ENCODE results near the gene COL9A3.

The COL9A3 gene

GRCh38 chr20:62782149-62782892, 34.5 kb upstream of the COL9A3 start:
- no peaks in the 10 kb centered on the region for H3K9me3 Mint-ChIP-seq
- no peaks in the 10 kb centered on the region for H3K36me3 Mint-ChIP-seq (ENCODE audit: low read depth)
- no peak overlapping the region for H3K4me3 Mint-ChIP-seq
- TF ChIP-seq, protein P1, sequence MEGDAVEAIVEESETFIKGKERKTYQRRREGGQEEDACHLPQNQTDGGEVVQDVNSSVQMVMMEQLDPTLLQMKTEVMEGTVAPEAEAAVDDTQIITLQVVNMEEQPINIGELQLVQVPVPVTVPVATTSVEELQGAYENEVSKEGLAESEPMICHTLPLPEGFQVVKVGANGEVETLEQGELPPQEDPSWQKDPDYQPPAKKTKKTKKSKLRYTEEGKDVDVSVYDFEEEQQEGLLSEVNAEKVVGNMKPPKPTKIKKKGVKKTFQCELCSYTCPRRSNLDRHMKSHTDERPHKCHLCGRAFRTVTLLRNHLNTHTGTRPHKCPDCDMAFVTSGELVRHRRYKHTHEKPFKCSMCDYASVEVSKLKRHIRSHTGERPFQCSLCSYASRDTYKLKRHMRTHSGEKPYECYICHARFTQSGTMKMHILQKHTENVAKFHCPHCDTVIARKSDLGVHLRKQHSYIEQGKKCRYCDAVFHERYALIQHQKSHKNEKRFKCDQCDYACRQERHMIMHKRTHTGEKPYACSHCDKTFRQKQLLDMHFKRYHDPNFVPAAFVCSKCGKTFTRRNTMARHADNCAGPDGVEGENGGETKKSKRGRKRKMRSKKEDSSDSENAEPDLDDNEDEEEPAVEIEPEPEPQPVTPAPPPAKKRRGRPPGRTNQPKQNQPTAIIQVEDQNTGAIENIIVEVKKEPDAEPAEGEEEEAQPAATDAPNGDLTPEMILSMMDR (IDR thresholded peaks at IDR 0.05; ENCODE audit: unreplicated experiment in 3 of 3), result no peak
- H3K4me1 Mint-ChIP-seq, result peaks cover 32% of the 10 kb centered on the region
- H3K27me3 Mint-ChIP-seq (ENCODE audit: low read depth), result peaks cover 13% of the 10 kb centered on the region
- peak overlapping the region in 2 of 3 experiments; percentile 27 to 54 for H3K27ac Mint-ChIP-seq

DNA sequence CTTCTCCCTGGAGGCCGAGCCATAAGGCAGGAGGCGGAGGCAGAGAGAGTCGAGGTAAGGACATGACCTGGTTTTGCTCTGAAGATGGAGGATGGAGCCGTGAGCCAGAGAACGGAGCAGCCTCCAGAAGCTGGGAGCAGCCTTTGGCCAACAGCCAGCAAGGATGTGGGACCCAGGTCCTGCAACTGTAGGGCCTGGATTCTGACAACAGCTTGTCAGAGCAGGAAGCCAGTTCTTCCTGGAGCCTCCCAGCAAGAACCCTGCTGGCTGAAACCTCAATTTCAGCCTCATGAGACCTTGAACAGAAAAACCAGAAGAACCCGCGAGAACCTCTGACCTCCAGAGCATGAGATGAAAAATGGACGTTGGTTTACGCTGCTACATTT, 34.0 kb upstream of the COL9A3 start:
- no peaks in the 10 kb centered on the region for H3K9me3 Mint-ChIP-seq
- H3K27ac Mint-ChIP-seq, result peak overlapping the region in 2 of 3 experiments; percentile 40 to 67
- no peaks in the 10 kb centered on the region for H3K36me3 Mint-ChIP-seq (ENCODE audit: low read depth)
- peaks cover 37% of the 10 kb centered on the region for H3K4me1 Mint-ChIP-seq
- H3K27me3 Mint-ChIP-seq (ENCODE audit: low read depth), result peaks cover 14% of the 10 kb centered on the region
- TF ChIP-seq, protein P1 (IDR thresholded peaks at IDR 0.05; ENCODE audit: unreplicated experiment in 3 of 3), result no peak
- no peak overlapping the region for H3K4me3 Mint-ChIP-seq

DNA sequence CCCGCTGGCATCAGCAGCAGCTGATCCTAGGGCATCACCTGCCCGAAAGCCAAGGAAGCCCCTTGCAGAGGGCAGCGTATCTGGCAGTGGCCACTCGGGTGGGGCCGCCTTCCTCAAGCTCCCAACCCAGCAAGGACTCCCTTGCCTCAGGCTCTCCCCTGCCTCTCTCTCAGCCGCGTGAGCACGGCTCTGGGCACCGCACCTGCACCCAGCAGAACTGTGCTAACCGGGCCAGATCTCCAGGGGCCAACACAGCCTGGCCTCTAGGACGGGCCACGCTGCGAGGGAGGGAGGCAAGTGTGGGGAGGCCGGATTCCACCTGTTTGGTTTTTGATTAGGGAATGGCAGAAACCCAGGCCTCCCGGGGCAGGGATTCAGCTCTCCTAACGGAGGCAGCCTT, 32.4 kb upstream of the COL9A3 start:
- TF ChIP-seq, protein P1 (IDR thresholded peaks at IDR 0.05; ENCODE audit: unreplicated experiment in 3 of 3), result no peak
- Mint-ChIP-seq H3K36me3 (ENCODE audit: low read depth) (no peaks in the 10 kb centered on the region), H3K9me3 (no peaks in the 10 kb centered on the region), H3K4me3 (no peak overlapping the region), H3K4me1 (peaks cover 38% of the 10 kb centered on the region), H3K27ac (no peak overlapping the region), H3K27me3 (ENCODE audit: low read depth) (peaks cover 21% of the 10 kb centered on the region)

GRCh38 chr20:62785393-62785792, 31.5 kb upstream of the COL9A3 start:
- TF ChIP-seq, protein P1 (IDR thresholded peaks at IDR 0.05; ENCODE audit: unreplicated experiment in 3 of 3), result no peak
- no peaks in the 10 kb centered on the region for H3K36me3 Mint-ChIP-seq (ENCODE audit: low read depth)
- no peaks in the 10 kb centered on the region for H3K9me3 Mint-ChIP-seq
- no peak overlapping the region for H3K27ac Mint-ChIP-seq
- peaks cover 23% of the 10 kb centered on the region for H3K27me3 Mint-ChIP-seq (ENCODE audit: low read depth)
- peaks cover 38% of the 10 kb centered on the region for H3K4me1 Mint-ChIP-seq
- H3K4me3 Mint-ChIP-seq, result no peak overlapping the region

DNA sequence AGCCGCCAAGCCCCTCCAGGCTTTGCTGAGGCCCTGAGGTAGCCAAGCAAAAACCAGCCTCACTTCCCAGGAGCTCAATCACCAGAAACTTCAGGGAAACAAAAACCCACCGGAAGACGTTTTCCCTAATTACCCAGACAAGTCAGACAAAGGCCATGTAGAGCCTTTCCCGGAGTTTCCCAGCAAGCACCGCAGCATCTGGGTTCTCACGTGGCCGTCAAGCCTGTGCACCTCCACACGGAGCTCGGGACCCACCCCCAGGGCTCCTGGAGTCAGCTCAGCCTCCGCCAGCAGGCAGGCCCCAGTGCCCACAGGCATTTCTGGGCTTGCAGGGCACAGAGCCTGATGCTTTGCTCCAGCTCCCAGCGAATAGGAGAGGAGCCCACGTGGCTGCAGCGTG, 30.7 kb upstream of the COL9A3 start:
- TF ChIP-seq, protein P1 (IDR thresholded peaks at IDR 0.05; ENCODE audit: unreplicated experiment in 3 of 3), result no peak
- Mint-ChIP-seq H3K4me3 (no peak overlapping the region), H3K36me3 (ENCODE audit: low read depth) (no peaks in the 10 kb centered on the region), H3K27me3 (ENCODE audit: low read depth) (peaks cover 28% of the 10 kb centered on the region), H3K9me3 (no peaks in the 10 kb centered on the region), H3K27ac (peak overlapping the region in 2 of 3 experiments; percentile 60 to 73), H3K4me1 (peaks cover 39% of the 10 kb centered on the region)

DNA sequence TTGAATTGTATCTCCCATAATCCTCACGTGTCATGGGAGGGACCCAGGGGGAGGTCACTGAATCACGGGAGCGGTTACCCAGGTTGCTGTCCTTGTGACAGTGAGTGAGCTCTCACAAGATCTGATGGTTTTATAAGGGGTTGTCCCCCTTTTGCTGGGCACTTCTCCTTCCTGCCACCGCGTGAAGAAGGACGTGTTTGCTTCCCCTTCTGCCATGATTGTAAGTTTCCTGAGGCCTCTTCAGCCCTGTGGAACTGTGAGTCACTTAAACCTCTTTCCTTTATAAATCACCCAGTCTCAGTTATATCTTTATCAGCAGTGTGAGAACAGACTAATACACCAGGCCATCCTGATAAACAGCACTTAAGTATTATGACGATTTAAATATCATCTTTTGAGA, 29.5 kb upstream of the COL9A3 start:
- Mint-ChIP-seq H3K36me3 (ENCODE audit: low read depth) (no peaks in the 10 kb centered on the region), H3K27me3 (ENCODE audit: low read depth) (peaks cover 35% of the 10 kb centered on the region), H3K4me1 (peaks cover 45% of the 10 kb centered on the region), H3K27ac (peak overlapping the region in 1 of 3 experiments; percentile 8), H3K4me3 (no peak overlapping the region), H3K9me3 (no peaks in the 10 kb centered on the region)
- TF ChIP-seq, protein P1 (IDR thresholded peaks at IDR 0.05; ENCODE audit: unreplicated experiment in 3 of 3), result no peak

Data from nephron (organoid).